ENCODE results near the gene STEAP2.

STEAP2 gene

DNA sequence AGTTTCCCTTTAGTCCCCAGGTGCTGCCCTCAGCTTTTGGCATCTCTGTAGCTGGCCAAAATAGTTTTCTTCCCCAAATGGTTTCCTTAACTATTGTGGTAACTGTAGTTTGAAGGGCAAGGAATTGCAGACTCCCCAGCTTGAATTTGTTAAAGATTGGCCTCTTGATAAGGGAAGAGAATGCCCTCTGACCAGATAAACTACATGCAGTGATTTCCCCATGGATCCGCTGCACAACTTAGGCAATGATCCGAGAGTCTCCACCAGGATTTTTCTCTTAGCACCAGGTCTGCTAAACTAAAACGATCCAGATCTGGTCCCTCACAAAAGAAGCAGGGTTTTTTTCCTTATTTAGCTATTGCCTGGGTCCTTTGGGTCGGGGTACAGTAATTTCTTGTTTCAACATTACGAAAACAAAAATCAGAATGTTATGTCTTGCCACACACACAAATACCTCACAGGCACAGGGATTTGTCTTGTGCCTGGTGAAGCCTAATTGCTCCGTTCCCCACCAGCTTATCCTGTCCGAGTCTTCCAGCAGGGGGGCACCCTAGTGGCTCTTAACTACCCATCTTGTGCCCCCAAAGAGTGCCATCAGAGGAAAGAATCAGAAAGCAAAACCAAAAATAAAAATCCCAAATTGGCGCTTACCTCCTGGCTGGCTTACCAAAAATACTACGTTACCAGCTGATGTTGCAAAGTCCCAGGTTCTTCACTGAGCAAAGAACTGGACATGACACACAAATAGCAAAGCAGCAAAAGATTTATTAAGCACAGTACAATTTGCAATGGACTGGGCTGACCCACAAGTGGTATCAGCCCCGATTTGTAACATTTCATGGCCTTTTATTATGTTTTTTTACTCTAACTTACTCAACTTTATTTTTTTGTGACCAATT lies 16.4 kb upstream of the STEAP2 start:
- no peak for DNase-seq

DNA sequence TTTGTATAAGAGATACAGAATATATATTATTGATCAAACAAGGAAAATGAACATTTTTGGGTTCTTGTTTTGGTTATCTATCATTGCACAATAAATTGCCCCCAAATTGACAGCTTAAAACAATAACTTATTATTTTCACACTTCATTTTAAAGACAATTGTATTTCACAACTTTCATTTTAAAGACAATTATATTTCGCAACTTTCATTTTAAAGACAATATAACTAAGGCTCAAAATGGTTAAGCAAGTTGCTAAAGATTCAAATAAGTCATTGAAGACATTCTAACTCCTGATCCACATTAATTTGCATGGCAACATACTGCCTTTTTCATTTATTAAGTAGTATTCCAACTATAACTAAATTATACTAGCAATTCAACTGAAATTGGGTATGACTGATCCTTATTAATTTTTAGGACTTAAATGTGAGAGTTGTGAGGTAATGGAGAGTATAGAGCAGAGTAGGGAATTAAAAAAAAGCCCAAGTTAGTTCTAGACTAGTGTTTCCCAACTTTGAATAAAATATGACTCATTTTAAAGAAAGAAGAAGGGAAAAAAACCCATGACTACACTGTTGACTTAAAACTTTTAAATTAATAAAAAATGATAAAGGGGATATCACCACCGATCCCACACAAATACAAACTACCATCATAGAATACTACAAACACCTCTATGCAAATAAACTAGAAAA lies 9.9 kb upstream of the STEAP2 start:
- DNase-seq: no peak

DNA sequence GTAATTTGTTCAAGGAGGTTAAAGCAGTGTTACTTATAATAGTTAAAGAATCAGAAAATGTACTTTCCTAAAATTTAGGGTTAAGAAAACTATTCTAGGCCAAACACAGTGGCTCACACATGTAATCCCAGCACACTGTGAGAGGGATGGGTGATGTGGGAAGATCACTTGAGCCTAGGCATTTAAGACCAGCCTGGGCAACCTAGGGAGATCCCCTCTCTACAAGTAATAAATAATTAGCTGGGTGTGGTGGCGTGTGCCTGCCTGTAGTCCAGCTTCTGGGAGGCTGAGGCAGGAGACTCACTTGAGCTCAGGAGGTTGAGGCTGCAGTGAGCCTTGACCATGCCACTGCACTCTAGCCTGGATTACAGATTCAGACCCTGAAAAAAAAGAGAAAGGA lies 3.6 kb upstream of the STEAP2 start:
- DNase-seq: no peak

DNA sequence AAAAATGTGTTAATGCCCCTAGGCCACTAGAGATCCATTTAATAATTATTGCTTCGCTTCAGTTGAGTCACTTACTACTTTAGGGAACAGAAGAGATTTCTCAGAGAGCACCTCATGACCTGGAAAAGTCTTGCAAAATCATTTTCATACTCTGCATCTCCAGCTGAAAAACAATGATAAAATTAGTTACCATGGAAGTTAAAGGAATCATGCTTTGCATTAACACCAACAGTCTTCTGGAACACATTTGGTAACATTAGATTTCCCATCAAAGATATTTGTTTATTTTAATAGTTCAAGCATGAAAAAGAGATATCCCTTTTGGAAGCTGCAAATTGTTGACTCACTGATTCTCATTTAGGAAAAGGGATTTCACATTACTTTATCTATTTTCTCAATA lies 1.8 kb upstream of the STEAP2 start:
- no peak for DNase-seq

DNA sequence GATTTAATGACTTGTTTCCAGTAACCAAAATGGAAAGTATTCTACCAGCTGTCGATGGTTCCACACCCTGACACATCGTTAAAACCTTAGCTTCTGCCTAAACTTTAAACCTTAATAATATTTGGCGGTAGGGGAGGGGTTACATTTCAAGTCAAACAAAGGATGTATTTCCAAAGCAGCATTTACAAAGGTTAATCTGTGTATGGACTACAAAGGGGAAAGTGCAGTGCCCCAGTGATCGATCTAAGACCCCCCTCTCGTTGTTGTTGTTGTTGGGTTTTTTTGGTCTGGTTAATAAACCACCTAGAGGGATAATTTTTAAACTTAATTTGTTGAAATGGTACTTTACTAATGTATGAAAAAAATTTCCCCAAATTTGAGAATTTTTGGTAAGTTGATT lies 1.1 kb upstream of the STEAP2 start:
- no peak for DNase-seq

DNA sequence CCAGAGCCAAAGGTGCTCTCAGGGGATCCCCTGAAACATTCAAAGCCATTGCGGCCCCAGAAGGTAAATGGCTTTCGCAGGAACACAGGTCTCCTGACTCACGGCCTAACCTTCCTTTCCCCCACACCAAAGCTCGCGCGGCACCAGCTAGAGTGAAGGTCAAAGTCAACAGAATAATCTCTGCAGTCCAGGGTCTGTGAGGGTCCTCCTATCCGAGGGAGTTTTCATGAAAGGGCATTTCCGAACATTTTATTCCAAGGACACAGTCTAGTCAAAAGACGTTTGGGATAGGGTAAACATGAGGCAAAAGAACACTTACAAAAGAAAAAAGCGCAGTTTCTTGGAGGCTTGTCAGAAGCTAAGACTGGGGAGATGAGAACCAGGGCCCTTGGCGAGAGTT lies 559 bp upstream of the STEAP2 start:
- no peak for DNase-seq

DNA sequence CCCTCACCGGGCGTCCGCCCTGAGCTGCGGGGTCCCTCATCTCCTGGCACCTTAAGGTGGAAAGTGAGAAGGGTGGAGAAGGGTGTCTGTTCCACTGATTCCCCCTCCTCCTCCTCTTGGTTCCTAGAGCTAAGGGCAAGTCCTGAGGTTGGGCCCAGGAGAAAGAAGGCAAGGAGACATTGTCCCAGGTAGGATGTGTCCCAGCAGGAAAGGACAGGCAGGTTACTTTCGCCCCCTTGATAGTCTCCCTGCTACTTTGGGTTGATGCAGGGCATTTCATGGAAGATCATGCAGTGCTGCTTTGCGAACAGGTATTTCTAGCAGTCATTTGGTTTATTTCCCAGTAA lies 582 bp downstream of the STEAP2 start:
- DNase-seq: no peak

DNA sequence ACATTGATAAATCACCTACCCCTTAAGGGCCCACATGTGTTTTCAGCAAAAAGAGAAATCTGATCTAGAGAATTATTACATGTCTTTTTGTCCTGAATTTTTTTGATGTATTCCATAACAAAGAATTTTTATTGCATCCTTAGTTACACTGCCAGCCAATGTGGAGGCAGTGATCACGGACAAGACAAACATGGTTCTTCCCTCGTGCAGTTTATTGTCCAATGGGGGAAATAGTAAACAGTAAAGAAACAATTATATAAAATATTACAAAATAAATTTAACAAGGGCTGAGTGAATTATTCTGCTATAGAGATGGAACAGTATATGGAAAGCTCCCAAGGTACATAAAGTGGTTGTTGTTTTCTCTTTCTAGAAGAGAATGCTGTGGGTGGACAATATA lies 2.0 kb downstream of the STEAP2 start:
- DNase-seq: no peak

DNA sequence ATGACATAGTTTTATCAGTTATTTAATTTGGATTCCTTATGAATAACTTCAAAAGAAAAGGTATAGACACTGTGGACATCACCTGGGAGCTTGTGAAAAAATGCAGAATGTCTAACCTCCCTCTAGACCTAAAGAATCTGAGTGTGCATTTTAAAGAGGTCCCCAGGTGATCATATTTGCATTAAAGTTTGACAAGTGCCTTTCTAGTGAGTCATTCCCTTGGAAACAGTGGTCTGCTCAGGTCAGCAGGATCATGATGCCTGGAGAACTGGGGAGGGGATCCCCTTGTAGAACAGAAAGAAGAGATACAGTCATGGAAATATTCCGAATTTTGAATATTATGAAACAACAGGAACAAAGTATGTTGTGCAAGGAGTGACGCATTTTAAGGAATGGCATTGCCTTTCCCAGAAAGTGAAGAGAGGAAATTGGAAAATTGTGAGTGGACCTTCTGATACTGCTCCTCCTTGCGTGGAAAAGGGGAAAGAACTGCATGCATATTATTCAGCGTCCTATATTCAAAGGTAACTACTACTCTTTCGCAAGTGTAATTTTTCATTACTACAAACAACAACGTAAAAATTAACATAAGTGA lies 4.6 kb downstream of the STEAP2 start:
- DNase-seq: no peak

DNA sequence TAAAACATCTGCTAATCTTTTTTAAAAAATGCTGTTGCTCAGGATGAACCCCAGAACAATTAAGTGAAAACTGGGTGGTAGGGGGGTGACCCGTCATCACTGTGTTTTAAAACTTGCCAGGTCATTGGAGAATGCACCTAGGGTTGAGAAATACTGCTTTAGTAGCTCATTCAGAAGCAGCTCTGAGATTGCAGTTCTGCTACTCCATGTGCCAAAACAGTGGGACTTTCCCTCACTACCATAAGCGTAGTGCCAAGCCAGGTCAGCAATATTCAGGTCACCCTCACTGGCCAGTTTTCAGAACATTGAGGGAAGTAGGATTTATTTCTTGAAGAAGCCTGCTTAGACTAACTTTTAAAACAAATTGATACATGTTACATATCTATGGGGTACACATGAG lies 5.2 kb downstream of the STEAP2 start:
- no peak for DNase-seq

DNA sequence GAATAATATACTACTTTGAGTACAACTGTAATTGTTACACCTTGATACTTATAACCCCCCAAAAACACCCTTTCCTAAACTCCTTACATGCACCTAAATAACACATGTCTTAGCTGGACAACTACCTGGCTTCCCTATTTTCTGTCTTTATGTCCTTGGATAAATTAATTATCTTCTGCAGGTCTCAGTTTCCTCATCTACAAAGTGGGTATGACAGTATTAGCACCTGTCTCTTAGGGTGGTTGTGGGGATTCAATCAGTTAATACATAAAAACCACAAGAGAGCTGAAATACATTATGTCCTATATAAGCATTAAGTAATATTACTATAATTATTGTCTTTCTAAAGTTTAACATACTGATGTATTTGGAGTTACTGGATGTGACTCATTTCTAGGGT lies 10.8 kb downstream of the STEAP2 start:
- DNase-seq: no peak

DNA sequence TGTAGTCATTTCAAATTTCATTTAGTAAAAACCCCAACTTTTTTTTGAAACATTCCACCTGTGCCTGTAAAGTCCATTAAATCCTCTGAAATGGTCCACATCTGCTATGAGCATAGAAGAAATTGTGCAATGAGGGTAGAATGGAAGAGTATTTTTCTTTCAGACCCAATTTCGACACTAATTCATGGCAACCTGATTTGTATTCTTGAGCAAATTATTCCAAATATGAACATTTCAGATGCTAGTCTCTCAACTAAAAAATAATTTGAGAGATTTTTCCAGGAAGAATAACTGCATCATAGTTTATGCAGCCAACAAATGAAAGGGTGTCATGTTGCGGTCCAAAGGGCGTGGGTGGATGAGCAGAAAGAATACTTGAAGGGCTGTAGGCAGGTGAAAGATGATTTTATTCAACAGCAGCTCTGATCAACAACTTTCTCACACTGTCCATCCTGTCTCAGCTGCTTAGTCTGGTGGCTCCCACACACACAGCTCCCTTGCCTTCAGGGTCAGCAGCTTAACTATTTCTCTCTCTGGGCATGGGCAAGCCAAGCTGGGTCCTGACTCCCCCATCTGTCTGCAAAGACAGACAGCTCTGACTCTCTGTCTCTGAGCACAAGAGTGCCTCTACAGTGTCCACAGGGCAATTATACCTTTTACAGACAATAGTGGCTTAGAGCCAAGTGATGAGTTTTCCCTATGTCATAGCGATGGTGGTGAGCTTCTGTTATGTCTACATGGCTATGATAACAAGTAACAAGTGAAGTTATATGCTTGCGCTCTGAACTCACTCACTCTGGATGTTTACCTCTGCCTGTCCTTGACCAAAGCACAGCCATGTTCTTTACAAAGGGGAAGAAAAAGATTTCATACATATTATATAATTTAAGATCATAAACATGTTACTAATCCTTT lies 11.5 kb downstream of the STEAP2 start:
- DNase-seq: no peak

DNA sequence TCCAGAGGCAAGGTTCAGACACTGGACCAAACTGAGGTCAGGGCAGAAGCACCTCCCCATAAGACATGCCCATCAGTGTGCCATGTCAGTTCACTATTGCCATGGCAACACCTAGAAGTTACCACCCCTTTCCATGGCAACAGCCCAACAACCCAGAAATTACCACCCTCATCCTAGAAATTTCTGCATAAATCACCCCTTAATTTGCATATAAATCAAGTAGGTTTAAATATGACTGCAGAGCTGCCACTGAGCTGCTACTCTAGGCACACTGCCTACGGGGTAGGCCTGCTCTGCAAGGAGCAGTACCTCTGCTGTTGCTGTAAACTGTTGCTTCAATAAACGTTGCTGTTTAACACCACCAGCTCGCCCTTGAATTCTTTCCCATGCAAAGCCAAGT lies 12.7 kb downstream of the STEAP2 start:
- DNase-seq: no peak

DNA sequence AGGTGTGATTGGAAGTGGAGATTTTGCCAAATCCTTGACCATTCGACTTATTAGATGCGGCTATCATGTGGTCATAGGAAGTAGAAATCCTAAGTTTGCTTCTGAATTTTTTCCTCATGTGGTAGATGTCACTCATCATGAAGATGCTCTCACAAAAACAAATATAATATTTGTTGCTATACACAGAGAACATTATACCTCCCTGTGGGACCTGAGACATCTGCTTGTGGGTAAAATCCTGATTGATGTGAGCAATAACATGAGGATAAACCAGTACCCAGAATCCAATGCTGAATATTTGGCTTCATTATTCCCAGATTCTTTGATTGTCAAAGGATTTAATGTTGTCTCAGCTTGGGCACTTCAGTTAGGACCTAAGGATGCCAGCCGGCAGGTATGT lies 13.6 kb downstream of the STEAP2 start:
- no peak for DNase-seq

DNA sequence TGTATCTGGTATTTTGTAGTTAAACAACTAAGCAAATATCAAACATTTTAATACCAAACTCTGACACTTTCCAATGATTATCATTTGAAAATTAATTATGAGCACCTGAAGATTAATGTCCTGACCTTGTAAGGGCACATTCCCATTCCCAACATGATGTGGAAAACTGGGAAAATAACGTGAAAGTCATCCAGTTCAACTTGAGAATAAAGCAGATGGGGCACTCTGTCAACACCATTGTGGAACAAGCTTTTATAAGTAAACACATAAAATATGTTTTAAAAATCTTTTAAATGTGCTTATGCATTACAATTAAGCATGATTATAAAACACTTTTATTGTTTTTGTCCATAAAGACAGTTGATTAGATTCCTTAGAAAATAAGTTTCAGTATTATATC lies 14.1 kb downstream of the STEAP2 start:
- DNase-seq: no peak

DNA sequence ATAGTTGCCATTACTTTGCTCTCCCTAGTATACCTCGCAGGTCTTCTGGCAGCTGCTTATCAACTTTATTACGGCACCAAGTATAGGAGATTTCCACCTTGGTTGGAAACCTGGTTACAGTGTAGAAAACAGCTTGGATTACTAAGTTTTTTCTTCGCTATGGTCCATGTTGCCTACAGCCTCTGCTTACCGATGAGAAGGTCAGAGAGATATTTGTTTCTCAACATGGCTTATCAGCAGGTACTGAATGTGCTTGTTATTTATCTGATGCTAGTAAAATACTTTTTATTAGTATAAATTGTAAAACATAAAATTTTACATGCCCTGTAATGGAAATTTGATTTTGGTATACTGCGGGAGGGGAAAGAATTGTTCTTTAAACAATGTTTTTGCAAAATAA lies 15.7 kb downstream of the STEAP2 start:
- no peak for DNase-seq

DNA sequence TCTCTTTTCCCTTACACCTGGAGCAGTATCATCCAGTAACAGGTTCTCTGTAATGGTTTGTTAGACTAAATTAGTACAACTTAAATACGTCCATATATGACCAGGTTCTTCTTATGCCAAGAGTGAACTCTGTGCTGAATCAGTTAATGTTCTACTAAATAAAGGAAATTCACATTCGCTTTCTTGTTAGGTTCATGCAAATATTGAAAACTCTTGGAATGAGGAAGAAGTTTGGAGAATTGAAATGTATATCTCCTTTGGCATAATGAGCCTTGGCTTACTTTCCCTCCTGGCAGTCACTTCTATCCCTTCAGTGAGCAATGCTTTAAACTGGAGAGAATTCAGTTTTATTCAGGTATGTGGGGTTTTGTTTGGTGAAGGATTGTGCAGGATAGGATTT lies 18.1 kb downstream of the STEAP2 start:
- DNase-seq: no peak

DNA sequence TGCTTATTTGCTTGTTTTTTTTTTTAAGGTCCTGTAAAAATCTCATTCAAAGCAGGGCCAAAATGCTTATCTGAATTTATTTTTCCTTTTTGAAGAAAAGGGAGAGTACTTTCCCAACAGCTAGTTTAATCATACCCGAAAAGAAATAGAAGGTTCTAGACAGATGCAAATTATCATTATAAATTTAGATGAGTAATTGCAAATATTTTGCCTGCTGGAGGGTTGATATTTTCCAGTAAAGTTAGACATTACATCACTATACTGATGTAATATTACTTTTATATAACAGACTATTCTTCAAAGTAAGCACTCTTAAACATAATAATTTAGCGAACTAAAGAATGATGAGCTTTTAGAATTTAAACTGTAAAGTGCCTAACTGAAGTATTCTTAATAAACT lies 19.3 kb downstream of the STEAP2 start:
- no peak for DNase-seq

DNA sequence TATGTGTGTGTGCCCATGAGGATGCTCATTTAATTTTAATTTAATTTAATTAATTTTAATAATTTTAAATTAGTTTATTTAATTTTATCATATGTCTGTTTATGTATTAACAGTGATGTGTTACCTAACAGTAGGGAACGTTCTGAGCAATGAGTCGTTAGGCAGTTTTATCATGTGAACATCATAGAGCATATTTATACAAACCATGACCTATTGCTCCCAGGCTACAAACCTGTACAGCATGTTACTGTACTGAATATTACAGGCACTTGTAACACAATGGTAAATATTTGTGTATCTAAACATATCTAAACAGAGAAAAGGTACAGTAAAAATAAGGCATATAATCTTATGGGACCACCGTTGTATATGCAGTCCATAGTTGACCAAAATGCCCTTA lies 19.8 kb downstream of the STEAP2 start:
- no peak for DNase-seq

DNA sequence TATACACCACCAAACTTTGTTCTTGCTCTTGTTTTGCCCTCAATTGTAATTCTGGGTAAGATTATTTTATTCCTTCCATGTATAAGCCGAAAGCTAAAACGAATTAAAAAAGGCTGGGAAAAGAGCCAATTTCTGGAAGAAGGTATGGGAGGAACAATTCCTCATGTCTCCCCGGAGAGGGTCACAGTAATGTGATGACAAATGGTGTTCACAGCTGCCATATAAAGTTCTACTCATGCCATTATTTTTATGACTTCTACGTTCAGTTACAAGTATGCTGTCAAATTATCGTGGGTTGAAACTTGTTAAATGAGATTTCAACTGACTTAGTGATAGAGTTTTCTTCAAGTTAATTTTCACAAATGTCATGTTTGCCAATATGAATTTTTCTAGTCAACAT lies 20.9 kb downstream of the STEAP2 start:
- no peak for DNase-seq

DNA sequence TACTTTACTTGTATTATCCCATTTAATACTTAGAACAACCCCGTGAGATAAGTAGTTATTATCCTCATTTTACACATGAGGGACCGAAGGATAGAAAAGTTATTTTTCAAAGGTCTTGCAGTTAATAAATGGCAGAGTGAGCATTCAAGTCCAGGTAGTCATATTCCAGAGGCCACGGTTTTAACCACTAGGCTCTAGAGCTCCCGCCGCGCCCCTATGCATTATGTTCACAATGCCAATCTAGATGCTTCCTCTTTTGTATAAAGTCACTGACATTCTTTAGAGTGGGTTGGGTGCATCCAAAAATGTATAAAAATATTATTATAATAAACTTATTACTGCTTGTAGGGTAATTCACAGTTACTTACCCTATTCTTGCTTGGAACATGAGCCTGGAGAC lies 22.0 kb downstream of the STEAP2 start:
- no peak for DNase-seq

DNA sequence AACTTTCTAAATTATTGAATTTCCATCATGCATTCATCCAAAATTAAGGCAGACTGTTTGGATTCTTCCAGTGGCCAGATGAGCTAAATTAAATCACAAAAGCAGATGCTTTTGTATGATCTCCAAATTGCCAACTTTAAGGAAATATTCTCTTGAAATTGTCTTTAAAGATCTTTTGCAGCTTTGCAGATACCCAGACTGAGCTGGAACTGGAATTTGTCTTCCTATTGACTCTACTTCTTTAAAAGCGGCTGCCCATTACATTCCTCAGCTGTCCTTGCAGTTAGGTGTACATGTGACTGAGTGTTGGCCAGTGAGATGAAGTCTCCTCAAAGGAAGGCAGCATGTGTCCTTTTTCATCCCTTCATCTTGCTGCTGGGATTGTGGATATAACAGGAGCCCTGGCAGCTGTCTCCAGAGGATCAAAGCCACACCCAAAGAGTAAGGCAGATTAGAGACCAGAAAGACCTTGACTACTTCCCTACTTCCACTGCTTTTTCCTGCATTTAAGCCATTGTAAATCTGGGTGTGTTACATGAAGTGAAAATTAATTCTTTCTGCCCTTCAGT lies 25.3 kb downstream of the STEAP2 start:
- DNase-seq: no peak

DNA sequence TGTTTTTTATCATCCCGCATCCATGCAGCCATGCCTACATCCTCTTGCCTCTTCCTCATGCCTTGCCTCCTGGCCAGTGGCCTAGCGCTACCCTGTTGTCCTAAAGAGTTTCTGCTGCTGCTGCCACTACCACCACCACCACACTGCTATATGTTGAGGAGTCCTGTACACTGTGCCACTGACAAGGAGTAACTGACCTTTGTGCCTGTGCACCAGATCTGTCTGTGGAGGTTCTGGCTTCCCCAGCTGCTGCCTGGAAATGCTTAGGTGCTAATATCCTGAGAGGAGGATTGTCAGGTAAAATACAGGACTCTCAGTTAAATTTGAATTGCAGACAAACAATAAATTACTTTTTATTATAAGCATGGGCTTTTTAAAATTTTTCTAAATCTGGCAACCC lies 26.5 kb downstream of the STEAP2 start:
- no peak for DNase-seq
